HCT116 (cell line): Measurements from ENCODE around the gene PCLO. TPM values are rescaled to one million over a fixed set of nuclear protein-coding genes. Genes with fewer than 3 reads are reported as not detected.

Source experiments
- ATAC-seq: fragments of 200-7000 bp; cut with Tn5 transposase; 2 replicates; pipeline ENCODE4 v1.9.1; 2020; ENCODE audit warnings: mild to moderate bottlenecking, moderate library complexity
- BruUV-seq: library from RNA; stranded (reverse); fragments of 400-500 nt; replicated peaks from 2 replicates; lab custom pipeline; 2021; lab: Mats Ljungman, UMichigan
- CTCF ChIA-PET: fragments of 300-600 bp; sonication (Branson Sonifier 250); formaldehyde crosslinking; loops from one replicate; lab custom pipeline; 2021; ENCODE audit warnings: antibody characterized with exemption; lab: Charles Lee
- POLR2A ChIA-PET: fragments of 300-600, 350-600 bp; sonication (Branson Sonifier 250); formaldehyde crosslinking; loops from one replicate; lab custom pipeline; 2021; ENCODE audit warnings: antibody characterized with exemption; lab: Charles Lee
- RAD21 ChIA-PET, 2 experiments: fragments of 300-600 bp; sonication (Branson Sonifier 250); formaldehyde crosslinking; loops; one replicate each; lab custom pipeline; 2023; ENCODE audit warnings: low total read pairs in 2 of 2; ENCODE audit not compliant: uncharacterized antibody in 2 of 2, unreplicated experiment in 2 of 2, low non-redundant PET in 1 of 2; lab: Charles Lee
- DNase-seq: peaks from one replicate; pipeline ENCODE4 v3.0.0-alpha.2; 2010; ENCODE audit warnings: low read depth, low spot score
- H2AFZ ChIP-seq: fragments of 200-600 bp; shearing (Covaris generic), sonication (generic); 2 replicates; pipeline ENCODE4 v1.6.1; 2017; ENCODE audit warnings: low read depth, mixed run types, mixed read lengths, antibody characterized with exemption, low read length; ENCODE audit not compliant: poor library complexity, severe bottlenecking
- H3K27ac ChIP-seq: 2 replicates; pipeline ENCODE4 v1.5.1; 2012; ENCODE audit warnings: low read depth, low read length
- H3K27me3 ChIP-seq: fragments of 200-600 bp; sonication (generic); 2 replicates; pipeline ENCODE4 v1.6.1; 2016; ENCODE audit warnings: mixed run types, low read length, mixed read lengths; ENCODE audit not compliant: insufficient read depth
- H3K36me3 ChIP-seq, 2 experiments: fragments of 200-500 bp in 1 of 2; fragments of 200-600 bp in 1 of 2; sonication (Bioruptor generic) in 1 of 2; sonication (generic) in 1 of 2; 2 replicates each; pipeline versions ENCODE4 v1.5.1 to v1.6.1; 2014 to 2016; ENCODE audit warnings: low read length in 2 of 2, inconsistent platforms in 1 of 2, mixed read lengths in 1 of 2, mixed run types in 1 of 2; ENCODE audit not compliant: insufficient read depth in 2 of 2, control insufficient read depth in 1 of 2
- H3K4me1 ChIP-seq, 2 experiments: fragments of 200-600 bp in 1 of 2; sonication (generic) in 1 of 2; 2 replicates each; pipeline versions ENCODE4 v1.5.1 to v1.6.1; 2012 to 2017; ENCODE audit warnings: low read length in 2 of 2, inconsistent platforms in 1 of 2, mild to moderate bottlenecking in 1 of 2, mixed read lengths in 1 of 2, mixed run types in 1 of 2, moderate library complexity in 1 of 2; ENCODE audit not compliant: insufficient read depth in 2 of 2, control insufficient read depth in 1 of 2
- H3K4me2 ChIP-seq: fragments of 200-600 bp; sonication (generic); 2 replicates; pipeline ENCODE4 v1.6.1; 2017; ENCODE audit warnings: mixed run types, low read length, mixed read lengths
- H3K4me3 ChIP-seq, 2 experiments: fragments of 200-600 bp in 1 of 2; sonication (generic) in 1 of 2; replicated peaks in 1 of 2; 2 replicates each; pipeline ENCODE4 v1.5.1; 2011 to 2016; ENCODE audit warnings: low read length in 2 of 2, control low read depth in 1 of 2, low read depth in 1 of 2, mild to moderate bottlenecking in 1 of 2, mixed read lengths in 1 of 2, mixed run types in 1 of 2
- H3K79me2 ChIP-seq: fragments of 200-600 bp; sonication (generic); 2 replicates; pipeline ENCODE4 v1.6.1; 2017; ENCODE audit warnings: mild to moderate bottlenecking, mixed run types, low read length, moderate library complexity, mixed read lengths; ENCODE audit not compliant: insufficient read depth
- H3K9ac ChIP-seq: fragments of 200-600 bp; sonication (generic); 2 replicates; pipeline ENCODE4 v1.6.1; 2016; ENCODE audit warnings: low read length, mixed read lengths
- H3K9me2 ChIP-seq: fragments of 200-600 bp; sonication (generic), shearing (Covaris generic); 2 replicates; pipeline ENCODE4 v1.6.1; 2017; ENCODE audit warnings: mixed run types, mild to moderate bottlenecking, moderate library complexity; ENCODE audit not compliant: insufficient read depth
- H3K9me3 ChIP-seq, 2 experiments: fragments of 200-500 bp in 1 of 2; fragments of 200-600 bp in 1 of 2; sonication (Bioruptor generic) in 1 of 2; sonication (generic) in 1 of 2; 2 replicates each; pipeline ENCODE4 v1.6.1; 2014 to 2017; ENCODE audit warnings: low read length in 2 of 2, mixed read lengths in 2 of 2, inconsistent platforms in 1 of 2, low read depth in 1 of 2, mild to moderate bottlenecking in 1 of 2, mixed run types in 1 of 2, moderate library complexity in 1 of 2; ENCODE audit not compliant: control insufficient read depth in 1 of 2, insufficient read depth in 1 of 2
- H4K20me1 ChIP-seq: fragments of 200-600 bp; sonication (generic), shearing (Covaris generic); 2 replicates; pipeline ENCODE4 v1.6.1; 2017; ENCODE audit warnings: mixed run types, mild to moderate bottlenecking, moderate library complexity; ENCODE audit not compliant: insufficient read depth
- EGR1 ChIP-seq: IDR thresholded peaks from 2 replicates; pipeline ENCODE4 v1.6.1; 2012; ENCODE audit warnings: low read depth
- ELF1 ChIP-seq: IDR thresholded peaks from 2 replicates; pipeline ENCODE4 v1.6.1; 2012; ENCODE audit warnings: low read depth, borderline replicate concordance
- EZH2 ChIP-seq: fragments of 200-600 bp; sonication (generic); IDR thresholded peaks from 2 replicates; pipeline ENCODE4 v1.6.1; 2017; ENCODE audit warnings: antibody characterized with exemption, mixed run types
- POLR2A ChIP-seq: IDR thresholded peaks from 2 replicates; pipeline ENCODE4 v1.7.0; 2011; ENCODE audit warnings: borderline replicate concordance; ENCODE audit not compliant: insufficient read depth, insufficient read length; ENCODE audit errors: extremely low read depth
- SIN3A ChIP-seq: IDR thresholded peaks from 2 replicates; pipeline ENCODE4 v1.6.1; 2012; ENCODE audit warnings: low read depth
- SP1 ChIP-seq: IDR thresholded peaks from 2 replicates; pipeline ENCODE4 v1.6.1; 2012; ENCODE audit warnings: low read depth
- SRF ChIP-seq: IDR thresholded peaks from 2 replicates; pipeline ENCODE4 v1.6.1; 2012; ENCODE audit warnings: low read depth
- TCF7L2 ChIP-seq: IDR thresholded peaks from 2 replicates; pipeline ENCODE4 v1.7.0; 2011; ENCODE audit warnings: borderline replicate concordance, inconsistent platforms; ENCODE audit not compliant: insufficient read depth, insufficient read length; ENCODE audit errors: extremely low read depth
- ZFX ChIP-seq: fragments of 450-650 bp; IDR thresholded peaks from 2 replicates; pipeline ENCODE4 v1.6.1; 2017
- ZNF274 ChIP-seq: fragments of 200-500 bp; sonication (Bioruptor generic); IDR thresholded peaks from 2 replicates; pipeline ENCODE4 v1.6.1; 2014; ENCODE audit warnings: mild to moderate bottlenecking, low read depth, low read length, inconsistent platforms
- intact Hi-C: fragments of 100-400 bp; cut with micrococcal nuclease; formaldehyde crosslinking; loops from 2 replicates; pipeline ENCODE4 v1.10.0; 2022
- total RNA-seq: library from RNA; stranded (reverse); gene quantifications from one replicate; pipeline ENCODE4 v1.2.1, GENCODE V29; 2021; ENCODE audit not compliant: unreplicated experiment
- TF ChIP-seq, protein P1 (sequence below), 3 experiments: fragments of 200-600 bp in 1 of 3; sonication (generic) in 1 of 3; IDR thresholded peaks in 2 of 3; conservative IDR thresholded peaks in 1 of 3; 2 replicates each; pipeline ENCODE4 v1.5.1; 2012 to 2017; ENCODE audit warnings: low read depth in 2 of 3, low read length in 2 of 3, antibody characterized with exemption in 1 of 3, borderline replicate concordance in 1 of 3, control low read depth in 1 of 3, mild to moderate bottlenecking in 1 of 3, mixed read lengths in 1 of 3, mixed run types in 1 of 3, moderate library complexity in 1 of 3; ENCODE audit not compliant: insufficient read depth in 1 of 3
- TF ChIP-seq, protein P2 (sequence below): IDR thresholded peaks from 2 replicates; pipeline ENCODE4 v1.6.1; 2012

Gene PCLO
- total RNA-seq, 1 experiment from 2014 or later, result 2.4 TPM

DNA sequence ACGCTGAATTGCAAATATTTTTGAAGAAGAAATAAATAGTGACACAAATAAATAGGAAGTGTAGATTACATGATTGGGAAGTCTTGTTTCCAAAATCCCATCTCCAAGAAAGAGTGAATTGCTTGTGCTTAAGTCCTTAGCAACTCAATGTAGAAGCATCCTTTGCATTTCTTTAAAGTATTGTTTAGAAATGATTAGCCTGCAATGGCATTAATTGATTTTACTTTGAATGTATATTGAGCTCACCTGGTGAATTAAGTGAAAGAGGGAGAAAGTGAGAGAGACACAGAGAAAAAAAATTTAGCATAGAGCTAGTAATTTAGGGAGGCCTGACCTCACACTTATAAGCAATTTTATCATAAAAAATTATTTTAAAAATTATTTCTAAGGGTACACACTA is 49.0 kb upstream of the PCLO start:
- RAD21 ChIA-PET, result no interaction called here
- no peaks in the 10 kb centered on the region for H3K9me3 ChIP-seq
- no peak overlapping the region for H3K9ac ChIP-seq
- TF ChIP-seq TCF7L2, result no peak
- TF ChIP-seq, all 23 proteins: peak for 0
- H3K79me2 ChIP-seq, result no peaks in the 10 kb centered on the region
- ChIA-PET POLR2A (no interaction called here), CTCF (no interaction called here)
- no peaks in the 10 kb centered on the region for H4K20me1 ChIP-seq
- H3K36me3 ChIP-seq, result no peaks in the 10 kb centered on the region
- intact Hi-C loops, result no loop called here
- H3K4me2 ChIP-seq, result no peak overlapping the region
- no TSS peak for BruUV-seq
- ATAC-seq, result no peak
- no peaks in the 10 kb centered on the region for H3K4me1 ChIP-seq
- H3K27ac ChIP-seq, result no peak overlapping the region
- no peak for DNase-seq
- no peak overlapping the region for H3K4me3 ChIP-seq
- H3K27me3 ChIP-seq, result no peaks in the 10 kb centered on the region
- H2AFZ ChIP-seq, result peak overlapping the region; percentile 26
- no peaks in the 10 kb centered on the region for H3K9me2 ChIP-seq

DNA sequence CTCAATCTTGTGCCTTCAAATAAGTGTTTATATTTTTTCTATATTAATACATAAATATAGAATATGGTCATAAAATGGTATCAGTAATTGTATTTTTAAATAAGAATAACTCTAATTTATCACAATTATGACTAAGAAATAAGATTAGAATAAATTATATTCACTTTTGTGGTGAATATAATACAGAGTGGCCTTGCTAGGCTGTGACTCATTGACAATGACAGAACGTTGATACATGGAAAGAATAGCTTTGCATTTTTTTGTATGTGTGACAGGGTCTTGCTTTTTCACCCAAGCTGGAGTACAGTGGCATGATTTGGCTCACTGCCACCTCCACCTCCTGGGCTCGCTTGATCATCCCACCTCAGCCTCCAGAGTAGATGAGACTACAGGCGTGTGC is 47.8 kb upstream of the PCLO start:
- Histone ChIP-seq H3K4me2 (no peak overlapping the region), H3K36me3 (no peaks in the 10 kb centered on the region), H3K4me1 (no peaks in the 10 kb centered on the region), H3K27me3 (no peaks in the 10 kb centered on the region), H2AFZ (no peak overlapping the region), H3K79me2 (no peaks in the 10 kb centered on the region), H3K9me2 (no peaks in the 10 kb centered on the region), H3K27ac (no peak overlapping the region), H3K9ac (no peak overlapping the region), H3K4me3 (no peak overlapping the region), H4K20me1 (no peaks in the 10 kb centered on the region), H3K9me3 (no peaks in the 10 kb centered on the region)
- no peak for TF ChIP-seq SP1
- no peak for TF ChIP-seq POLR2A
- no peak for TF ChIP-seq SIN3A
- no peak for TF ChIP-seq EZH2
- TF ChIP-seq, protein P1, sequence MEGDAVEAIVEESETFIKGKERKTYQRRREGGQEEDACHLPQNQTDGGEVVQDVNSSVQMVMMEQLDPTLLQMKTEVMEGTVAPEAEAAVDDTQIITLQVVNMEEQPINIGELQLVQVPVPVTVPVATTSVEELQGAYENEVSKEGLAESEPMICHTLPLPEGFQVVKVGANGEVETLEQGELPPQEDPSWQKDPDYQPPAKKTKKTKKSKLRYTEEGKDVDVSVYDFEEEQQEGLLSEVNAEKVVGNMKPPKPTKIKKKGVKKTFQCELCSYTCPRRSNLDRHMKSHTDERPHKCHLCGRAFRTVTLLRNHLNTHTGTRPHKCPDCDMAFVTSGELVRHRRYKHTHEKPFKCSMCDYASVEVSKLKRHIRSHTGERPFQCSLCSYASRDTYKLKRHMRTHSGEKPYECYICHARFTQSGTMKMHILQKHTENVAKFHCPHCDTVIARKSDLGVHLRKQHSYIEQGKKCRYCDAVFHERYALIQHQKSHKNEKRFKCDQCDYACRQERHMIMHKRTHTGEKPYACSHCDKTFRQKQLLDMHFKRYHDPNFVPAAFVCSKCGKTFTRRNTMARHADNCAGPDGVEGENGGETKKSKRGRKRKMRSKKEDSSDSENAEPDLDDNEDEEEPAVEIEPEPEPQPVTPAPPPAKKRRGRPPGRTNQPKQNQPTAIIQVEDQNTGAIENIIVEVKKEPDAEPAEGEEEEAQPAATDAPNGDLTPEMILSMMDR (IDR thresholded peaks at IDR 0.05 in 2 of 3, conservative IDR thresholded peaks at IDR 0.05 in 1 of 3; ENCODE audit: borderline replicate concordance in 1 of 3, insufficient read depth in 1 of 3, low read depth in 2 of 3, low read length in 2 of 3), result no peak
- no peak for TF ChIP-seq ZFX
- no peak for TF ChIP-seq EGR1
- no peak for TF ChIP-seq ELF1
- TF ChIP-seq ZNF274, result no peak
- TF ChIP-seq, protein P2, sequence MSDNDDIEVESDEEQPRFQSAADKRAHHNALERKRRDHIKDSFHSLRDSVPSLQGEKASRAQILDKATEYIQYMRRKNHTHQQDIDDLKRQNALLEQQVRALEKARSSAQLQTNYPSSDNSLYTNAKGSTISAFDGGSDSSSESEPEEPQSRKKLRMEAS, result no peak
- no peak for TF ChIP-seq SRF
- ChIA-PET CTCF (no interaction called here), POLR2A (no interaction called here), RAD21 (no interaction called here)
- DNase-seq, result no peak
- no peak for ATAC-seq
- intact Hi-C loops, result no loop called here
- no TSS peak for BruUV-seq
